HEK293 (cell line): ENCODE measurements around the gene LRRC49.

Experiments
- FEZF1 ChIP-seq: fragments of 450-650 bp; formaldehyde crosslinking; IDR thresholded peaks from 2 replicates; pipeline ENCODE4 v1.5.1; 2016; ENCODE audit warnings: missing biosample characterization, missing genetic modification characterization
- GLI2 ChIP-seq: fragments of 450-650 bp; formaldehyde crosslinking; IDR thresholded peaks from 2 replicates; pipeline ENCODE4; 2017; ENCODE audit warnings: missing biosample characterization, missing genetic modification characterization, low read depth, borderline replicate concordance
- KLF1 ChIP-seq: fragments of 450-650 bp; formaldehyde crosslinking; IDR thresholded peaks from 2 replicates; pipeline ENCODE4 v1.5.1; 2016; ENCODE audit warnings: missing biosample characterization, missing genetic modification characterization
- KLF10 ChIP-seq: fragments of 450-650 bp; IDR thresholded peaks from 2 replicates; pipeline ENCODE4 v1.5.1; 2018; ENCODE audit warnings: missing biosample characterization, mild to moderate bottlenecking, missing genetic modification characterization
- OVOL3 ChIP-seq: fragments of 450-650 bp; formaldehyde crosslinking; IDR thresholded peaks from 2 replicates; pipeline ENCODE4 v1.5.1; 2016; ENCODE audit warnings: missing biosample characterization, missing genetic modification characterization
- PATZ1 ChIP-seq: fragments of 450-650 bp; formaldehyde crosslinking; IDR thresholded peaks from 2 replicates; pipeline ENCODE4 v1.5.1; 2016; ENCODE audit warnings: missing biosample characterization, missing genetic modification characterization
- SP3 ChIP-seq: fragments of 450-650 bp; formaldehyde crosslinking; IDR thresholded peaks from 2 replicates; pipeline ENCODE4 v1.5.1; 2016; ENCODE audit warnings: missing biosample characterization, missing genetic modification characterization
- ZBTB17 ChIP-seq: fragments of 450-650 bp; formaldehyde crosslinking; IDR thresholded peaks from 2 replicates; pipeline ENCODE4 v1.5.1; 2016; ENCODE audit warnings: missing biosample characterization, missing genetic modification characterization
- ZEB2 ChIP-seq: fragments of 450-650 bp; formaldehyde crosslinking; IDR thresholded peaks from 2 replicates; pipeline ENCODE4 v1.5.1; 2016; ENCODE audit warnings: missing biosample characterization, missing genetic modification characterization
- ZFP37 ChIP-seq: fragments of 450-650 bp; formaldehyde crosslinking; IDR thresholded peaks from 2 replicates; pipeline ENCODE4 v1.5.1; 2016; ENCODE audit warnings: missing biosample characterization, missing genetic modification characterization
- ZNF132 ChIP-seq: fragments of 450-650 bp; formaldehyde crosslinking; IDR thresholded peaks from 2 replicates; pipeline ENCODE4 v1.5.1; 2017; ENCODE audit warnings: missing biosample characterization, missing genetic modification characterization, borderline replicate concordance
- ZNF248 ChIP-seq: fragments of 450-650 bp; formaldehyde crosslinking; IDR thresholded peaks from 2 replicates; pipeline ENCODE4 v1.5.1; 2017; ENCODE audit warnings: missing biosample characterization, missing genetic modification characterization
- ZNF341 ChIP-seq: fragments of 450-650 bp; formaldehyde crosslinking; IDR thresholded peaks from 2 replicates; pipeline ENCODE4; 2016; ENCODE audit warnings: low read depth, missing biosample characterization, missing genetic modification characterization
- ZNF350 ChIP-seq: fragments of 450-650 bp; formaldehyde crosslinking; IDR thresholded peaks from 2 replicates; pipeline ENCODE4 v1.5.0; 2017; ENCODE audit warnings: missing biosample characterization, mild to moderate bottlenecking, missing genetic modification characterization
- ZNF37A ChIP-seq: fragments of 450-650 bp; IDR thresholded peaks from 2 replicates; pipeline ENCODE4 v1.5.1; 2018; ENCODE audit warnings: missing biosample characterization, missing genetic modification characterization
- ZNF473 ChIP-seq: fragments of 450-650 bp; formaldehyde crosslinking; IDR thresholded peaks from 2 replicates; pipeline ENCODE4 v1.5.1; 2017; ENCODE audit warnings: missing biosample characterization, missing genetic modification characterization
- ZNF501 ChIP-seq: fragments of 450-650 bp; formaldehyde crosslinking; IDR thresholded peaks from 2 replicates; pipeline ENCODE4 v1.5.1; 2016; ENCODE audit warnings: missing biosample characterization, missing genetic modification characterization
- ZNF514 ChIP-seq: fragments of 450-650 bp; formaldehyde crosslinking; IDR thresholded peaks from 2 replicates; pipeline ENCODE4 v1.5.1; 2016; ENCODE audit warnings: missing biosample characterization, missing genetic modification characterization
- ZNF560 ChIP-seq: fragments of 450-650 bp; formaldehyde crosslinking; IDR thresholded peaks from 2 replicates; pipeline ENCODE4 v1.5.1; 2017; ENCODE audit warnings: missing biosample characterization, missing genetic modification characterization, borderline replicate concordance
- ZNF561 ChIP-seq: fragments of 450-650 bp; IDR thresholded peaks from 2 replicates; pipeline ENCODE4 v1.5.1; 2018; ENCODE audit warnings: missing biosample characterization, missing genetic modification characterization, borderline replicate concordance
- ZNF639 ChIP-seq: fragments of 450-650 bp; formaldehyde crosslinking; IDR thresholded peaks from 2 replicates; pipeline ENCODE4 v1.5.1; 2016; ENCODE audit warnings: missing biosample characterization, missing genetic modification characterization
- ZNF791 ChIP-seq: fragments of 450-650 bp; formaldehyde crosslinking; IDR thresholded peaks from 2 replicates; pipeline ENCODE4 v1.5.1; 2016; ENCODE audit warnings: missing biosample characterization, missing genetic modification characterization
- ZSCAN16 ChIP-seq: fragments of 450-650 bp; formaldehyde crosslinking; IDR thresholded peaks from 2 replicates; pipeline ENCODE4 v1.5.1; 2016; ENCODE audit warnings: missing biosample characterization, missing genetic modification characterization
- ZSCAN23 ChIP-seq: fragments of 450-650 bp; formaldehyde crosslinking; IDR thresholded peaks from 2 replicates; pipeline ENCODE4 v1.5.1; 2016; ENCODE audit warnings: missing biosample characterization, missing genetic modification characterization
- ZXDB ChIP-seq: fragments of 450-650 bp; formaldehyde crosslinking; IDR thresholded peaks from 2 replicates; pipeline ENCODE4 v1.5.1; 2016; ENCODE audit warnings: missing biosample characterization, missing genetic modification characterization
- TF ChIP-seq, protein P1 (sequence below): fragments of 450-650 bp; formaldehyde crosslinking; IDR thresholded peaks from 2 replicates; pipeline ENCODE4 v1.5.1; 2016; ENCODE audit warnings: missing biosample characterization, missing genetic modification characterization, borderline replicate concordance
- TF ChIP-seq, protein P2 (sequence below): fragments of 450-650 bp; formaldehyde crosslinking; IDR thresholded peaks from 2 replicates; pipeline ENCODE4 v1.5.1; 2016; ENCODE audit warnings: missing biosample characterization, missing genetic modification characterization
- TF ChIP-seq, protein P3 (sequence below): sonication (generic); formaldehyde crosslinking; IDR thresholded peaks from 2 replicates; pipeline ENCODE4 v1.8.1; 2022; ENCODE audit warnings: mild to moderate bottlenecking, moderate library complexity, missing genetic modification reagents

The LRRC49 gene

DNA sequence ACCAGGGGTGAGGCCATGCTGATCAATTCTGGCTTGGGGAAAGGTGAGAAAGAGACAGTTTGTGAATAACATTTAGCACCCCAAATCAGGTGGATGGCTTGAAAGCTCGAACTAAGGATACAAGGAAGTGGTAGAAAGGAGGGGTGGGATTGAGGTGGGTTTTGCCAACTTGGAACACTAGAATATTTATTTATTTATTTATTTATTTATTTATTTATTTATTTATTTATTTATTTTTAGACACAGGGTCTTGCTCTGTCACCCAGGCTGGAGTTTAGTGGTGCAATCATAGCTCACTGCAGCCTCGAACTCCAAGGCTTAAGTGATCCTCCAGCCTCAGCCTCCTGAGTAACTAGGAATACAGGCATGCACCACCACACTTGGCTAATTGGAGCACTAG lies 191.6 kb downstream of the LRRC49 start (continued):
- peak; percentile 59; the same call in 1 of the 2 replicates for TF ChIP-seq ZNF341 (tag by site-specific recombination)
- TF ChIP-seq ZNF501 (tag by site-specific recombination): peak; percentile 85; the same call in 1 of the 2 replicates
- 0 out of 2 replicates have a peak, but pooled peaks have one; percentile 40 for TF ChIP-seq ZNF639 (tag by site-specific recombination)
- TF ChIP-seq ZNF248: no peak
- no peak for TF ChIP-seq ZSCAN16 (tag by site-specific recombination)
- TF ChIP-seq ZSCAN23: peak; percentile 32; the same call in 1 of the 2 replicates
- no peak for TF ChIP-seq KLF1 (tag by site-specific recombination)
- no peak for TF ChIP-seq PATZ1 (tag by site-specific recombination)
- 0 out of 2 replicates have a peak, but pooled peaks have one; percentile 17 for TF ChIP-seq FEZF1 (tag by site-specific recombination)
- TF ChIP-seq SP3 (tag by site-specific recombination): 0 out of 2 replicates have a peak, but pooled peaks have one; percentile 29
- TF ChIP-seq ZNF560 (tag by site-specific recombination): peak; percentile 92
- TF ChIP-seq ZFP37 (tag by site-specific recombination): peak; percentile 85; the same call in 1 of the 2 replicates
- TF ChIP-seq, protein P1, sequence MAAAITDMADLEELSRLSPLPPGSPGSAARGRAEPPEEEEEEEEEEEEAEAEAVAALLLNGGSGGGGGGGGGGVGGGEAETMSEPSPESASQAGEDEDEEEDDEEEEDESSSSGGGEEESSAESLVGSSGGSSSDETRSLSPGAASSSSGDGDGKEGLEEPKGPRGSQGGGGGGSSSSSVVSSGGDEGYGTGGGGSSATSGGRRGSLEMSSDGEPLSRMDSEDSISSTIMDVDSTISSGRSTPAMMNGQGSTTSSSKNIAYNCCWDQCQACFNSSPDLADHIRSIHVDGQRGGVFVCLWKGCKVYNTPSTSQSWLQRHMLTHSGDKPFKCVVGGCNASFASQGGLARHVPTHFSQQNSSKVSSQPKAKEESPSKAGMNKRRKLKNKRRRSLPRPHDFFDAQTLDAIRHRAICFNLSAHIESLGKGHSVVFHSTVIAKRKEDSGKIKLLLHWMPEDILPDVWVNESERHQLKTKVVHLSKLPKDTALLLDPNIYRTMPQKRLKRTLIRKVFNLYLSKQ (tag by site-specific recombination): peak; percentile 77; the same call in 1 of the 2 replicates
- TF ChIP-seq KLF10 (tag by site-specific recombination): no peak
- TF ChIP-seq, protein P2, sequence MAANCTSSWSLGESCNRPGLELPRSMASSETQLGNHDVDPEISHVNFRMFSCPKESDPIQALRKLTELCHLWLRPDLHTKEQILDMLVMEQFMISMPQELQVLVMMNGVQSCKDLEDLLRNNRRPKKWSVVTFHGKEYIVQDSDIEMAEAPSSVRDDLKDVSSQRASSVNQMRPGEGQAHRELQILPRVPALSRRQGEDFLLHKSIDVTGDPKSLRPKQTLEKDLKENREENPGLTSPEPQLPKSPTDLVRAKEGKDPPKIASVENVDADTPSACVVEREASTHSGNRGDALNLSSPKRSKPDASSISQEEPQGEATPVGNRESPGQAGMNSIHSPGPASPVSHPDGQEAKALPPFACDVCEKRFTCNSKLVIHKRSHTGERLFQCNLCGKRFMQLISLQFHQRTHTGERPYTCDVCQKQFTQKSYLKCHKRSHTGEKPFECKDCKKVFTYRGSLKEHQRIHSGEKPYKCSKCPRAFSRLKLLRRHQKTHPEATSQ (tag by site-specific recombination): no peak
- no peak for TF ChIP-seq ZBTB17
- TF ChIP-seq ZNF561 (tag by site-specific recombination): no peak
- TF ChIP-seq ZEB2 (tag by site-specific recombination): no peak
- TF ChIP-seq, protein P3, sequence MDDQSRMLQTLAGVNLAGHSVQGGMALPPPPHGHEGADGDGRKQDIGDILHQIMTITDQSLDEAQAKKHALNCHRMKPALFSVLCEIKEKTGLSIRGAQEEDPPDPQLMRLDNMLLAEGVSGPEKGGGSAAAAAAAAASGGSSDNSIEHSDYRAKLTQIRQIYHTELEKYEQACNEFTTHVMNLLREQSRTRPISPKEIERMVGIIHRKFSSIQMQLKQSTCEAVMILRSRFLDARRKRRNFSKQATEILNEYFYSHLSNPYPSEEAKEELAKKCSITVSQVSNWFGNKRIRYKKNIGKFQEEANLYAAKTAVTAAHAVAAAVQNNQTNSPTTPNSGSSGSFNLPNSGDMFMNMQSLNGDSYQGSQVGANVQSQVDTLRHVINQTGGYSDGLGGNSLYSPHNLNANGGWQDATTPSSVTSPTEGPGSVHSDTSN (CRISPR knock-in tag): no peak
- peak; percentile 91; the same call in 1 of the 2 replicates for TF ChIP-seq ZNF514 (tag by site-specific recombination)
- TF ChIP-seq ZXDB (tag by site-specific recombination): peak; percentile 87
- peak; percentile 81; the same call in 1 of the 2 replicates for TF ChIP-seq GLI2 (tag by site-specific recombination)
- TF ChIP-seq ZNF791 (tag by site-specific recombination): peak; percentile 81
- 0 out of 2 replicates have a peak, but pooled peaks have one; percentile 71 for TF ChIP-seq OVOL3 (tag by site-specific recombination)
- TF ChIP-seq ZNF473 (tag by site-specific recombination): no peak
- TF ChIP-seq ZNF132 (tag by site-specific recombination): no peak
- TF ChIP-seq ZNF350: no peak
- no peak for TF ChIP-seq ZNF37A
- TF ChIP-seq, all 188 proteins: peak for 58
